Activated T-helper 2 cell treated with anti-CD3 and anti-CD28 coated beads, Interferon-gamma antibody, Interleukin-2, Interleukin-4, amounts not matched to agents 10 μg/mL and 5 μg/mL and 100 μg/mL, durations not matched to agents 14 hours and 24 hours and 36 hours (primary cell): Measurements from ENCODE around the gene CLIC5. TPM values are rescaled to one million over a fixed set of nuclear protein-coding genes. Genes with fewer than 3 reads are reported as not detected.

ENCODE experiments used
- DNase-seq: peaks from one replicate; pipeline ENCODE4 v3.0.0; 2021; ENCODE audit warnings: low spot score
- H3K27ac Mint-ChIP-seq: one replicate; pipeline ENCODE4 v1.8.0; 2021; ENCODE audit warnings: mixed read lengths
- H3K27me3 Mint-ChIP-seq: one replicate; pipeline ENCODE4 v1.8.0; 2021; ENCODE audit warnings: low read depth, mixed read lengths
- H3K36me3 Mint-ChIP-seq: one replicate; pipeline ENCODE4 v1.8.0; 2021; ENCODE audit warnings: low read depth, mixed read lengths
- H3K4me1 Mint-ChIP-seq: one replicate; pipeline ENCODE4 v1.8.0; 2021; ENCODE audit warnings: low read depth, mixed read lengths
- H3K4me3 Mint-ChIP-seq: one replicate; pipeline ENCODE4 v1.8.0; 2021; ENCODE audit warnings: low read depth, mild to moderate bottlenecking, moderate library complexity, mixed read lengths
- H3K9me3 Mint-ChIP-seq: one replicate; pipeline ENCODE4 v1.8.0; 2021; ENCODE audit warnings: mixed read lengths
- intact Hi-C: fragments of 100-400 bp; cut with micrococcal nuclease; formaldehyde crosslinking; loops from one replicate; pipeline ENCODE4 v1.15.1; 2023
- total RNA-seq: library from RNA; stranded (reverse); gene quantifications from 2 replicates; pipeline ENCODE4 v1.2.3, GENCODE V29; 2022

Gene CLIC5
- total RNA-seq, 1 donor from 2014 or later: 3.8 TPM

DNA sequence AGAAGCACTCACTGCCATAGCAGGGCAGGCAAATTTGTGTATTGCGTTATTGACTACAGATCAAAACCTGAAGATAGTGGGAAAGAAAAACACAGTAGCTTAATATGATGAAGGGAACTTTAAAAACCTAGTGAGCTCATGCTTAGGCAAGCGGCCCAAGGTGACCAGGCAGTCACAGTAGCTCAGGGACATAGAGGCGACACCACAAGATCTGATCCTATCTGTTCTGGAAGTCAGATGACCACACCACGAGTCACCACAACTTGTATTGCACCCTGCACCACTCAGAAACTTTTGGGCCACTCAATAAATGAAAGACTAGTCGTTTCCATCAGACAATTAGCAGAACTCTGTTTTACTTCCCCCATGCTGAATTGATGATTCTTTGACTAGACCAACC is 4.9 kb downstream of the CLIC5 start:
- no peak for DNase-seq
- Mint-ChIP-seq H3K9me3 (no peaks in the 10 kb centered on the region), H3K4me1 (peaks cover 58% of the 10 kb centered on the region), H3K27ac (peak overlapping the region; percentile 80), H3K4me3 (no peak overlapping the region), H3K36me3 (no peaks in the 10 kb centered on the region), H3K27me3 (peaks cover 24% of the 10 kb centered on the region)
- intact Hi-C loops: loop anchor here (1.0 to 10.0 kb wide), 13 partner anchors 12 to 1356 kb away; partner anchors contain the start of gene ENPP4

DNA sequence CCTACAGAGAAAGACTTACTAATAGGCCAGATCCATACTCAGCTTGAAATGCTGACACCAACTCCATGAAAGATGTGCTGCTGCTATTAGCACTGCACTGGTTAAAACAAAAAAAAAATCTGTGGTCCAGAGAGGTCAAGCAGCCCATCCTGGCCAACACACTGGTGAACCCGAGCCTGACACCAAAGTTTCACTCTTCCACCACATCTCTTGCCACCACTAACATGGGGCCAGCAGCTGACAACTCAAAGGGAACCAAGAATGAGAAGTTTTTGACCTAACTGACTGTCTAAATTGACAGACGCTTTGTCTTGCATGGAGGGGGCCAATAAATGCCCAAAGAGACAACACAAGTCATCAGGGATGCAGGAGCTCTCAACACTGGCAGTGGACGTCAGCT is 5.4 kb downstream of the CLIC5 start:
- intact Hi-C loops: loop anchor here (2.0 to 10.0 kb wide), 11 partner anchors 119 to 1355 kb away; partner anchors contain the start of gene ENPP4
- Mint-ChIP-seq H3K27me3 (peaks cover 24% of the 10 kb centered on the region), H3K9me3 (no peaks in the 10 kb centered on the region), H3K27ac (no peak overlapping the region), H3K36me3 (no peaks in the 10 kb centered on the region), H3K4me3 (no peak overlapping the region), H3K4me1 (peaks cover 57% of the 10 kb centered on the region)
- DNase-seq: no peak

GRCh38 chr6:46002264-46002663 is 13.4 kb downstream of the CLIC5 start:
- no peaks in the 10 kb centered on the region for H3K36me3 Mint-ChIP-seq
- no peaks in the 10 kb centered on the region for H3K9me3 Mint-ChIP-seq
- peaks cover 11% of the 10 kb centered on the region for H3K27me3 Mint-ChIP-seq
- H3K4me1 Mint-ChIP-seq: no peaks in the 10 kb centered on the region
- no peak overlapping the region for H3K27ac Mint-ChIP-seq
- no peak overlapping the region for H3K4me3 Mint-ChIP-seq
- no peak for DNase-seq
- intact Hi-C loops: no loop called here

DNA sequence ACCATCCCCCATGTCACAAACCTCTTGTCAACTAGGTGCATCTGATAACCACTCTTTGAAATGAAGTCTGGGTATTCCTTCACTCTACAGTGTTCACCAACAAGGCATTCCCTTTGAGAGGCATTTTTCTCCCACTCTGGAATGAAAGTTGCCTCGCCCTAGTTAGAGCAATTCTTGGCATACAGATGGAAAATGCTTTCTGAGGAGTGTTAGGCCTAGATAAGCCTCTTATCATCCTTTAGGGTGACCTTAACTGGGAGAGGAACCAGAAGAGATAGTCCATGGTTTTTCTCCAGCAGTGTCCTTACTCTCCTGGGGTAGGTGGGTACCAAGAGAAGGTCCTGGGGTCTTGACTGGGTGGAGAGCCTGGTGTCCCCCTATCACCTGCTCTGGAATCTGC is 14.8 kb downstream of the CLIC5 start:
- no peaks in the 10 kb centered on the region for H3K36me3 Mint-ChIP-seq
- no peak overlapping the region for H3K4me3 Mint-ChIP-seq
- H3K27me3 Mint-ChIP-seq: peaks cover 6% of the 10 kb centered on the region
- intact Hi-C loops: no loop called here
- H3K4me1 Mint-ChIP-seq: no peaks in the 10 kb centered on the region
- H3K9me3 Mint-ChIP-seq: no peaks in the 10 kb centered on the region
- DNase-seq: no peak
- H3K27ac Mint-ChIP-seq: no peak overlapping the region

DNA sequence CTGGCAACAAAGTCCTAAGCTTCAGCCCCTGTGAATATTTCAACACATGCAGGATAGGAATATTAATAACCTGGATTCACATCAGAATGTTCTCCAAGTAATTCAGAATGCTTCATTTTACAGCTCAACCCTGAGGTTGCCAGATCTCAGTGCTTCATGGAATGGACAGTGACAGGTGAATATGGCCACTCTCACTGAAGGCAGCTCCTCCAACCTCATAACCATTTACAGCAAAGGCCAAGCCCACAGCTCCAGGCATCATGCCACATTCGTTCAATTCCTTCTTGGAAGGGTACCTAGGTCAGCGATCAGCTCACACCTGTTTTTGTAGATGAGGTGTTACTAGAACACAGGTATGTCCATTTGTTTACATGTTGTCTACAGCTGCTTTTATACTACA is 17.1 kb downstream of the CLIC5 start:
- H3K4me1 Mint-ChIP-seq: no peaks in the 10 kb centered on the region
- no peak overlapping the region for H3K4me3 Mint-ChIP-seq
- H3K36me3 Mint-ChIP-seq: no peaks in the 10 kb centered on the region
- intact Hi-C loops: no loop called here
- H3K9me3 Mint-ChIP-seq: no peaks in the 10 kb centered on the region
- no peak for DNase-seq
- H3K27me3 Mint-ChIP-seq: peaks cover 3% of the 10 kb centered on the region
- no peak overlapping the region for H3K27ac Mint-ChIP-seq

- Mint-ChIP-seq H3K36me3 (no peaks in the 10 kb centered on the region), H3K4me3 (no peak overlapping the region), H3K27ac (no peak overlapping the region), H3K9me3 (no peaks in the 10 kb centered on the region), H3K27me3 (peaks cover 2% of the 10 kb centered on the region), H3K4me1 (no peaks in the 10 kb centered on the region)
- DNase-seq: no peak
- intact Hi-C loops: no loop called here
Measured at GRCh38 chr6:45997875-45998506, 17.7 kb downstream of the CLIC5 start.

DNA sequence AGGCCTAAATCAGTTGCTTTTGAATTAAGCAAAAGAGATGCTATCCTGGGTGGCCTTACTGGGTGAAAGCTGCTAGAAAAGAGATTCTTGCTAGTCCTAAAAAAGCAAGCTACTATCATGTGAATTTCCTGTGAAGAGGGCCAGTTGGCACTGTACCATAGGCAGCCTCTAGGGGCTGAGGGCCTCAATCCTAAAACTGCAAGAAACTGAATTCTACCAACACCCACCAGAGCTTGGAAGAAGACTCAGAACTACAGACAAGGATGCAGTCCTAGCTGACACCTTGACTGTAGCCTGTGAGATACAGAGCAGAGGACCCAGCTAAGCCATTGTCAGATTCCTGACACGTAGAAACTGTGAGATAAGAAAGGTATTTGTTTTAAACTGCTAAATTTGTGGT is 24.5 kb downstream of the CLIC5 start:
- intact Hi-C loops: no loop called here
- H3K36me3 Mint-ChIP-seq: no peaks in the 10 kb centered on the region

GRCh38 chr6:45990162-45990561 is 25.5 kb downstream of the CLIC5 start:
- Mint-ChIP-seq H3K4me1 (peaks cover 4% of the 10 kb centered on the region), H3K36me3 (no peaks in the 10 kb centered on the region), H3K9me3 (no peaks in the 10 kb centered on the region), H3K4me3 (no peak overlapping the region), H3K27me3 (peaks cover 1% of the 10 kb centered on the region), H3K27ac (no peak overlapping the region)
- intact Hi-C loops: no loop called here
- DNase-seq: no peak

More for the DNA sequence above, 24.5 kb downstream of the CLIC5 start:
- Mint-ChIP-seq H3K27me3 (peaks cover 1% of the 10 kb centered on the region), H3K4me1 (peaks cover 4% of the 10 kb centered on the region), H3K4me3 (no peak overlapping the region), H3K9me3 (no peaks in the 10 kb centered on the region), H3K27ac (no peak overlapping the region)
- DNase-seq: no peak

DNA sequence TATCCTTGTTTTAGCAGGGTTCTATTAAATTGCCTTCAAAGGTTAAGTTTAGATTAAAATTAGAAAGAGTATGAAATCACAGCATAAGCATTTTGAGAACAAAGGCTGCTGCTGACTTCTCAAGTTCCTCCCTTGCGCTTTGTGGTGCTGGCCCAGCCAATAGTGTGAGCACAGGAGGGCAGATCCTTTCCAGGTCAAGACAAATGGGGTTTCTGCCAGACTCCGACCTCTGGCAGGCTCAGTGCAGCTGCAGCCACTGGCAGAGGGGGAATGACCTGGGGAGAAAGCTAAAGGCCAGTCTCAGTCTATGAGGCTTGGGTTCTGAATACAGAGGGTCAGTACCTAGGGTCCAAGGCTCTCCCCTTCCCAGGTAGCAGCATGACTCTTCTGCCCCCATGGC is 27.0 kb downstream of the CLIC5 start:
- Mint-ChIP-seq H3K36me3 (no peaks in the 10 kb centered on the region), H3K9me3 (no peaks in the 10 kb centered on the region), H3K27me3 (peaks cover 1% of the 10 kb centered on the region), H3K4me1 (peaks cover 4% of the 10 kb centered on the region), H3K4me3 (no peak overlapping the region), H3K27ac (no peak overlapping the region)
- intact Hi-C loops: no loop called here
- no peak for DNase-seq

DNA sequence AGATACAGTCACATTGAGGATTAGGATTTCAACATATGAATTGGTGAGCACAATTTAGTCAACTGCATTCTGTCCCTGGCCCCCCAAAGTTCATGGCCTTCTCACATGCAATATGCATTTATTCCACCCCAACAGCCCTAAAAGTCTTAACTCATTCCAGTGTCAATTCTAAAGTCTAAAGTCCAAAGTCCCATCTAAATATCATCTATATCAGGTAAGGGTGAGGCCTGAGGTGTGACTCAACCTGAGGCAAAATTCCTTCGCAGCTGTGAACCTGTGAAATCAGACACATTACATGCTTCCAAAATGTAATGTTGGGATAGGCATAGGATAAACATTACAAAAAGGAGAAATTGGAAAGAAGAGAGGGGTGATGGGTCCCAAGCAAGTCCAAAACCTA is 27.8 kb downstream of the CLIC5 start:
- intact Hi-C loops: no loop called here
- H3K36me3 Mint-ChIP-seq: no peaks in the 10 kb centered on the region
- peaks cover 1% of the 10 kb centered on the region for H3K27me3 Mint-ChIP-seq
- H3K9me3 Mint-ChIP-seq: no peaks in the 10 kb centered on the region
- DNase-seq: no peak
- no peak overlapping the region for H3K27ac Mint-ChIP-seq
- H3K4me1 Mint-ChIP-seq: peaks cover 4% of the 10 kb centered on the region
- no peak overlapping the region for H3K4me3 Mint-ChIP-seq

DNA sequence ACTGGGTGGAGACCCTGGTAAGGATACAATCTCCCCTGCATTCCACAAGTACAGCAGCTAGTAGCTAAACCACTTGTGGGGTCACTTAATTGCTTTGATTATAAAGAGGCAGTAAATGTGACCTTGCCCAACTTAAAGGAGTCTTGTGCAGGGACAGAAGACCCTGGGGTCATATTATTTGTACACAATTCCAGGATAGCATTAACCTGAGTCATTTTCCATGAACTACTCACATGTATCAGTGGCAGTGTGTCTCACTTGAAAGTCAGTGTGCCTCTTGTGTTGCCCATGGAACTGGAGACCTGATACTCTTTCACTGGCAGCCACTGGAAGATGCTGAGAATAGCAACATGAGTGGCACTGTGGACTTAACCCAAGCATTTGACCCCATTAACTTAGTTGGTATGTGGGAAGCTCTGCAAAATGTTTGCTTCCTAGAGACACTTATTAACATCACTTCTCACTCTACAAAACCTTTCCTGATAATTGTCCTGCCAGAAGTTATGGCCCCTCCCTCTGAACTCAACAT is 28.9 kb downstream of the CLIC5 start:
- intact Hi-C loops: no loop called here
- H3K36me3 Mint-ChIP-seq: no peaks in the 10 kb centered on the region
- H3K4me3 Mint-ChIP-seq: no peak overlapping the region
- H3K4me1 Mint-ChIP-seq: peaks cover 4% of the 10 kb centered on the region
- no peak for DNase-seq
- H3K27me3 Mint-ChIP-seq: peaks cover 1% of the 10 kb centered on the region
- H3K27ac Mint-ChIP-seq: no peak overlapping the region
- H3K9me3 Mint-ChIP-seq: no peaks in the 10 kb centered on the region

GRCh38 chr6:45984788-45985425 is 30.8 kb downstream of the CLIC5 start:
- no peaks in the 10 kb centered on the region for H3K4me1 Mint-ChIP-seq
- H3K27ac Mint-ChIP-seq: no peak overlapping the region
- H3K36me3 Mint-ChIP-seq: no peaks in the 10 kb centered on the region
- intact Hi-C loops: no loop called here
- peaks cover 1% of the 10 kb centered on the region for H3K27me3 Mint-ChIP-seq
- H3K4me3 Mint-ChIP-seq: no peak overlapping the region
- no peaks in the 10 kb centered on the region for H3K9me3 Mint-ChIP-seq
- no peak for DNase-seq

DNA sequence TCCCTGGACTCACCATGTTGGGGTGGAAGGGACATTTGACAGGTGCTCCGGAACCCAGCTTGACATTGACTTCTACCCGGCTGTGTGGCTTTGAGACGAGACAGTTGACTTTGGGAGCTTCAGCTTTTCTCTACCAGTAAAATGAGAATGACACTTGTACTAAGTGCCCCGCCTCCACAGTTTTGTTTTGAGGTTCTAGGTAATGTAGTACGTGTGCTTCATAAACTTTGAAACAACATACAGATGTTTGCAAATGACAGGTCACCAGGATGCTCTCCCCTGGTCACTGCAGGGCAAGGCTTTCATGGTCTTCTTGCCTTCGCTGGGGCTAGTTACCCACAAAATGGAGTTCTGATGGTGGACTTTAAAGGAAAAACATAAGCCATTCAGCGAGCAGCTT is 31.3 kb downstream of the CLIC5 start:
- Mint-ChIP-seq H3K9me3 (no peaks in the 10 kb centered on the region), H3K27me3 (no peaks in the 10 kb centered on the region), H3K4me1 (no peaks in the 10 kb centered on the region), H3K27ac (no peak overlapping the region), H3K4me3 (no peak overlapping the region), H3K36me3 (no peaks in the 10 kb centered on the region)
- no peak for DNase-seq
- intact Hi-C loops: no loop called here
